Activated CD8-positive, alpha-beta memory T cell treated with anti-CD3 and anti-CD28 coated beads, Interleukin-2, amount 50 U/mL, for 48 hours (primary cell): Measurements from ENCODE around the gene FREM1.

ENCODE experiments used
- DNase-seq: peaks from one replicate; pipeline ENCODE4 v3.0.0-alpha.2; 2020

The FREM1 gene

GRCh38 chr9:14752871-14753270 is 157.4 kb downstream of the FREM1 start:
- no peak for DNase-seq

- DNase-seq: no peak
Observed at GRCh38 chr9:14752271-14752670, 158.0 kb downstream of the FREM1 start.

DNA sequence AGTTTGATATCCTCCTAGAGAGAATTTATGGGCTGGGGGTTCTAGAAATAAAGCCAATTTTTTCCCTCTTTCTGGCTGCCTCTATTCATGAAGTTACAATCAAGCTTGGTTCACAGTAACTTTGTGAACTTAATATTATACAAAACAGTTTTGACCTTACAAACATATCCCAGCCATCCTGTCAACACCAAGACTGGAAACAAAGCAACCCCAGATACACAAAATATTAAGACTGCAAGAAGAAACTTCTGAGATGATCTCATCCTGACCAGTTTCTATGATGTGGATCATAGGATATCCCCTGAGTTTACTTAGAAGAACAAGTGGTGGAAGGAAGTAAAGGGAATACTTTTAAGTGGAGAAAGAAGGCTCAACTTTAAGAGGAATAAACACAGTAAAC is 159.4 kb downstream of the FREM1 start:
- no peak for DNase-seq

DNA sequence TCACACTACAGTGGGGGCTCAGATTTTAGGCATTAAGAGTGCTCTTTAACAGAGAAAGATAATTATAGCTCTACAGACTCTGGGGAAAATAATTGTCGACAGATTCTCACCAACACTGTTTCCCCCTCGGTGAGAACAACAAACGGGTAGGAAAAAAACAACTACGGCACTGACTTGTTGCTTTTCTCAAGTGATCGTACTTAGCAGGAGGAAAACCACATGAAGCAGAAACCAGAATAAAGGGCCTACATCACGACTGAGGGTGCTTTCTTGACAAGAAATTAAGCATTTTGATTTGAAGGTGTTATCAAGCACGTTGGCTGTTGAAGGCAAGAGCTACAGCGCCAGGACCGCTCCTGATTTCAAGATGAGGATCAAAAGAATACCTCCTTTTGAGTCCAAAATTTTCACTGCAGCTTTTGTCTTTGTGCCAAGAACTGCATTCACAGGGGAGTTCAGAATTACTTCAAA is 160.5 kb downstream of the FREM1 start:
- DNase-seq: no peak

GRCh38 chr9:14748373-14748772 is 161.9 kb downstream of the FREM1 start:
- DNase-seq: no peak

DNA sequence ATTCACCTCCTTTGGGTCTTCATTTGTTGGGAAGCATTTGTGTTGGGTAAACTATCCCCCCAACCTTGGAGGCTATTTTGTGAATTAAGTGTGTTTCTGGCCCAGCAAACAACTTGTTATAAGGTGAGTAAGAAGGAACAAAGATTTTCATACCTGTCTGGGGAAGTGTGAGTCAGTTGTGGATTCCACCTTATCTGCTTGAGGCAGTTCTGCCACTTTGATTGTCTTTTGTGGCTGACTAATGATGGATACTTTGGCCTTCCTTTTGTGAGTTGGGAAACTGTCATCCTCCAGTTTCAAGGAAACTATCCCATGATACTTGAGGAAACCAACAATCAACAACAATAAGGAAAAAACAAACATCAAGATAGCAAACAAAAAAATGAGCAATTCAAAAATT is 163.1 kb downstream of the FREM1 start:
- no peak for DNase-seq

DNA sequence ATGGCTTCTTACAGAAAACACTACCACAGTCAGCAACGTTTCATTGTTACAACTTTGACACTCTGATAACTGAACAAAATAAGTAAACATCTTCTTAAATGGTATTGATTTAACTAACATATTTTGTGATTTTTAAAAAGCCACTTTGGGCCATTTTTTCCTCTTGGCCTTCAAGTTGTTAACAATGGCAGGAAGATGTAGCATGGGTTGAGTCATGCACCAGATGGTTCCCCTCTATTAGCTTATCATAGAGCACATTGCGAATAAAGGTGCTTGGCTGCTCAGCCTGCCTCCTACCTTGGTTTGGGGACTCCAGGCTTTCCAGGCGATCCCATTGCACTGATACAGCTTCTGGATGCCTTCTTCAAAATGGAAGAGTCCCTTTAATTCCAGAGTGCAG is 163.6 kb downstream of the FREM1 start:
- no peak for DNase-seq

GRCh38 chr9:14744768-14745167 is 165.5 kb downstream of the FREM1 start:
- no peak for DNase-seq

GRCh38 chr9:14741369-14741768 is 168.9 kb downstream of the FREM1 start:
- DNase-seq: no peak

DNA sequence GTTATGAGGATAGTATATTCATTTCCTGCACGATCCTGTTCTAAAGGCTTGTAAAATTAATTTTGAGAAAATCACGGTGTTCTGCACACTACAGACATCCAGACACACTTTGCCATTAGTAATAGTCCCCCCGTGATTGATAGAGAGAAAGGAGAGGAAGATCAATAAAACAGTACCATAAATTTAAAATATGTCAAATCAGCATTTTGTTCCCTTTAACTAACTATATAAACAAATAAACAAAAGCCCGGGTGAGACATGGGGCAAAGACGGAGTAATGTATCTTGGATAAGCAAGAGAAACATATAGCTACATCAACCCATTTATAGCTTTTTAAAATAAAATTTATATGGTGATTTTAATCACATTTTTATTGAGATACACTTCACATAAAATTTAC is 177.1 kb downstream of the FREM1 start:
- no peak for DNase-seq

DNA sequence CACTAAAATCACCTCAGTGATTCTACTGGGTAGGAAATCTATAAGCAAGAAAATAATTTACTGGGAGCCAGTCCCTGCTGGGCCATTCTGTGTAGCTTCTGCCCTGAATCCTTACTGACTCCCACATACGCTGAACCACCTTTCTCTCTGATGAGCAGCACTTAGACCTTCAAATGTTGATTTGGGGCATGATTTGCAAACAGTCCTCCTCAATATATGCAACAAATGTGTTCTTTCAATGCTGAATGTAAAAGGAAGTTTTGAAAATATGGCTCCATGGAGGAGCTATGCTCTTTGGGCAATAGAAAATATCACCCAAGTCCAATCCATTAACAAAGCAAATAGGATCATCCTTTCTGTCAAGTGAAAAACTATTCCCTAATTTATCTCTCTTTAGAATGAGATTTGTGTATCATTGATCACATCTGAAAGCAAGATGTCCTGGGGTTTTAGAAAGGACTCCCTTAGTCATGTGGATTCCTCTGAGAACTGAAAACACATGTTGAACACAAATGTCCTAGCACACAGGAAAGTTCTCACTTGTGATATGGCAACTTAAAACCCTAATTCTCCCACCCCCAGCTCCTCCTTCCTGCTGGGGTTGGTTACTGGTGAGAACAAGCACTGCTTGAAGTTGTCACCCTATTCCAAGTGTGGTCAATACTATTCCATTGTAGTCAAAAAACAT is 178.8 kb downstream of the FREM1 start:
- no peak for DNase-seq

DNA sequence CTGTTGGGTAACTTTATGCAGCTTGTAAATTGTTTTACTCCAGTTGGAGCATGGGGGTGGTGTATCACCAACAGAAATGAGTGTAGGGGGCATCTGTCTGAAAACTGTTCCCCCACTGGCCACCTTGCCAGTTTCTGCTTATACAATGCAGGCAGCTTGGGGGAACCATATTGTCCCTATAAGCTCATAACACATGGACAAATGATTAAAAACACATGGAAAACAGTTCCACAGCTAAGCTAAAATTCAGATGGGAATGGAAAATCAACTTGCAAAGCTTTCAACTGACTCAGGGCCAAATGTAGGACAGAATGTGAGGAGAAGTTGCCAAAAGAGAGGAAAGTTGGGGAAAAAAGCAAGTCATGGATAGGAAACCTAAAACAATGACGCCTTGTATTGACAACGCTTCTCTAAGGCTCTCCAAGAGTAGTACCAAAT is 179.7 kb downstream of the FREM1 start:
- no peak for DNase-seq

GRCh38 chr9:14723301-14723700 is 186.9 kb downstream of the FREM1 start:
- DNase-seq: no peak

GRCh38 chr9:14722391-14723035 is 187.7 kb downstream of the FREM1 start, which contains the start of gene CER1:
CER1 (minus strand) TSS chr9:14722733; CDS start chr9:14722672, 61 bp downstream.
- no peak for DNase-seq

- no peak for DNase-seq
Observed at GRCh38 chr9:14719231-14719923, 190.9 kb downstream of the FREM1 start.

- no peak for DNase-seq
Observed at GRCh38 chr9:14715102-14715501, 195.1 kb downstream of the FREM1 start.

DNA sequence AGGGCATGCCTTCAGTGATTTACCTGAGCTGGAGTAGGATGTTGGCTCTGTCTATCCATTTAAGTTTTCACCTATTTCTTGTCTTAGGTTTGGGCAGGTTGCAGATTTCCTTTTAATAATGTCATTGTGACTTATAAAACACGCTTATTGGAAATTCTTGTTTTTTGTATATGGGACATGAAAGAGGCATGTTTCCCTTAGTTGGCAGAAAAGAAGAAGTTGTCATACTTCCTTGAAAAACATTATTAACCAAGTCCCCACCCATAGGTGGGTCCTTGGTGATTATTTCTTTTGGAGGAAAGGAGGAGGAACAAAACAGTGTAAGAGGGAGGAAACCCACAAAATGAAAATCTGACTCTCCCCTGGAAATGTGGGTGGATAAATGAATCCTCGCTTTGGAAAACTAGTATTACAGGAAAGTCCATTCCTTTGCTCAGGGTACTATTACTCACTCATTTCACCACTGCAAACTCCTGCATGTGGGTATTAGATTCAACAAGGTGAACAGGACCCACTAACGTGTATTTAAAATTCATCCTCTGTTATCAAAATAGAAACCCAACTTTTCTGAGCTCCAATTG is 197.0 kb downstream of the FREM1 start:
- DNase-seq: no peak

DNA sequence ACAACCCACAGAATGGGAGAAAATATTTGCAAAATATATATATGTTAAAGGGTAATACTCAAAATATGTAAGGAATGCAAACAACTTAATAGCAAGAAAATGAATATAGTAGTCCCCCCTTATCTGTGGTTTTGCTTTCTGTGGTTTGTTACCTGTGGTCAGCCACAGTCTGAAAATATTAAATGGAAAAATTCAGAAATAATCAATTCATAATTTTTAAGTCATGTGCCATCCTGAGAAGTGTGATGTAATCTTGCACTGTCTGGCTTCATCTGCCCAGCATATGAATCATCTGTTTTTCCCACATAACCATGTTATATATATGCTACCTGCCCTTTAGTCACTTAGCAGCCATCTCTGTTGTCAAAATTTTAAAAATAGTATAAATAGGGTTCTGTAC is 199.4 kb downstream of the FREM1 start:
- no peak for DNase-seq

- DNase-seq: no peak
Observed at GRCh38 chr9:14706530-14707140, 203.6 kb downstream of the FREM1 start.

DNA sequence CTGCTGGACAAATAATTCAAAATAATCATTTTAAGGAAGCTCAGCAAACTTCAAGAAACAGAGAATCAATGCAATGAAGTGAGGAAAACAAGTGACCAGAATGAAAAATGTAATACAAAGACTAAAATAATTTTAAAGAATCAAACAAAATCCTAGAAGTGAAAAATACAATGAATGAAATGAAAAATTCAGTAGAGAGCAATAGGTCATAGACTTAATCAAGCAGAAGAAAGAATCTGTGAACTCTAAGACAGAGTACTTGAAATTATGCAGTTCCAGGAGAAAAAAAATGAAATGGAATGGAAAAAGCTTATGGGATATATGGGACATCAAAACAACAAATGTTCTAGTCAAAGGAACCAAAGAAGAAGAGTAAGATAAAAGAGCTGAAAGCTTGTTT is 205.1 kb downstream of the FREM1 start:
- no peak for DNase-seq

- DNase-seq: no peak
Observed at GRCh38 chr9:14704281-14704680, 205.9 kb downstream of the FREM1 start.

GRCh38 chr9:14702200-14702720 is 208.0 kb downstream of the FREM1 start:
- DNase-seq: no peak
